HG03025 (cell line): ENCODE results near the gene POLR2E.
"Not testable (repeated sequence)": the region's sequence is repeated elsewhere in the genome, so short reads cannot be mapped to it uniquely, and the experiment has no call there.

ENCODE experiments used
- ATAC-seq: cut with Tn5 transposase; IDR thresholded peaks from one replicate; pipeline ENCODE4 v1.9.1; 2021; ENCODE audit warnings: mild to moderate bottlenecking, moderate library complexity; ENCODE audit not compliant: unreplicated experiment, low FRiP score

Gene POLR2E

DNA sequence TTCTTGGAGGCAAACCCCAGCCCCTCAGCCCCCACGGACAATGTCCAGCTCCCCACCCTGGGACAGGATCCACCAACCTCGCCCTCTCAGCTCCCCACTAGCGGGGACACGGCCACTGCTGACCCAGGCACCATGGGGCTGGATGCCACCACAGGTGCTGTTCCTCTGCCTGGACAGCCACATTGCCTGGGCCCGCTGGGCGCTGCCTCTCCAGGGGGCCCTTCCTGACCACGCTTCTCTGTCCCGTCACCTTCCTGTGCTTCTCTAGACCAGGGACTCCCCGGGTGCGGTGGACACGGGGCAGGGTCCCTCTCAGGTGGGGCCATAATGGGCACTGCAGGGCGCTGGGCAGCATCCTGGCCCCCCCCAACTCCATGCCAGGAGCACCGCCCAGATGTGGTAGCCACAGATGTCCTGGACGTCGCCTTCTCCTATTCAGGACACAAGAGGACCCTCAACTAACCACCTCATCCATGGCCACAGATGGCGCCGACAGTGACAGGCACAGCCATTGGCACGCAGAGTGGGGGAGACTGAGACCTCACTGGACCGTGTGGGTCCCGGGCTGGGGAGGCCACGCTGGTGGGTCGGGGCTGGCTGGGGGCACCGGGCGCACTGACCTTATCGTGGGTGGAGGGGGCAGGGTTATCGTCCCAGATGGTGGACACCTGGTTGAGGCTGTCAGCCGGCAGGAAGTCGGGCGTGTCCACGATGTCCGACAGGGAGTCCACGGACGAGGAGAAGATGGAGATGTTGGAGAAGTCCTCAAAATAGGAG, 32.0 kb upstream of the POLR2E start:
- no peak for ATAC-seq

DNA sequence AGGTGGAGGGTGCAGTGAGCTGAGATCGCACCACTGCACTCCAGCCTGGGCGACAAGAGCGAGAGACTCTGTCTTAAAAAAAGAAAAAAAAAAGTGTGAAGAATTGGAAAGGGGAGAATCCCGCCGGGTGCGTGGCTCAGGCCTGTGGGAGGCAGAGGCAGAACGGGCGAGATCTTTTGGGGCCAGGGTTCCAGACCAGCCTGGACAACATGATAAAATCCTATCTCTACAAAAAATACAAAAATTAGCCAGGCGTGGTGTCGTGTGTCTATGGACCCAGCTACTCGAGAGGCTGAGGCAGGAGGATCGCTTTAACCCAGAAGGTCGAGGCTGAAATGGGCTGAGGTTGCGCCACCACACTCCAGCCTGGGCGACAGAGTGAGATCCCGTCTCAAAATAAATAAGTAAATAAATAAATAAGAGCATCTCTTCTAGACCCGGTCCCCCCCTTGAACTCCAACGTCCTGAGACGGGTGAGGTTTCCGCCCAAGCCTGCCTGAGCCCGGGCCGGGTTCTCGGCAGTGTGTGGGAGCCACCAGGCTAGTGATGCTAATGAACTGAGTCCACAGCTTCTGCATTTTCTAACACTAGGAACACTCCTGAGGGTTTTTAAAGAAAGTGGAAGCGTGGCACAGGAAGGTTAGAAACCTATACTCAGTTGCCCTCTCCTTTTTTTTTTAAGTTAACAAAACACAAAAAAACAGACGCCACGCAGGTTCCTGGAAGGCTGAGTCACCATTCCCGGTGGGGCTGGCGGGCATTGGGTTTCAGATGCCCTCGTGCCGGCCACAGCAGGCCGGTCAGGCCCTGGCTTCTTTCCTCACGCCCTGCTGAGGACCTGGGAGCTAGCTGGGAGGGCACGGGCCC, 30.7 kb upstream of the POLR2E start:
- ATAC-seq: no peak

DNA sequence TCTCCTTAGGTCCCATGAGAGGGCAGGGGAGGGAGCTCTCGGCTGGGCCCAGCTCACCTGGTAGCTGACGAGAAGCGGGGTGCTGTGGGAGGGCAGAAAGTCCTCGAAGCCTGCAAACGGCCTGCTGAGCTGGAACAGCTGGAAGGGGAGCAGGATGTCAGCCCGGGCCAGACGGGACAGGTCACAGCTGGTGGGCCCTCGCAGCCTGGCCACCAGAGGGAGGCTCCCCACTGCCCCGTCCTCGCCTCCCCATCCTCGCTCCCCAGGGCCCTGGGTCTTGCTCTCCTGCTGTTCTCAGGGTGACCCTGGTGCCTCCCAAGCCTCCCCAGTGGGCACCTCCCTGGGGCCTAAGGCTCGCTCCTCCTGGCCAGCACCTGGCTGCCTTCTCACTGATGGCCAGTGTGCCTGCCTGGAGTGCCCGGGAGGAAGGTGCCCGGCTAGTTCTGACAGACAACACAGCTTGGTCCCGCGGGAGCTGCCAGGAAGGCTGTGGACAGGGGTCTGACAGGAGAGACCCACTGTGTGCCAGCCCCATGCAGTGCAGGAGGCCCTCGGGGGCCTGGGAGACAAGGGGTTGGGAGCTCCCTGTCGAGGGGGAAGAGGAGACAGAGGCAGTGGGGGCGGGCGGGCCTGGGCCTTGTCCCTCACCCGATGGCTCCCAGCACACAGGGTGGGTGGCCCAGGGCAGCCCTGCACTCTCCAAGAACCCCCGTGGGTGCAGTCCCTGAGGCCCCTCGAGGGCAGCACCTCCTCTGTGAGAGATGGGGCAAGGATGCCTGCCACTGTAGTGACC, 28.9 kb upstream of the POLR2E start:
- ATAC-seq: no peak

GRCh38 chr19:1123381-1123780, 28.2 kb upstream of the POLR2E start:
- no peak for ATAC-seq

DNA sequence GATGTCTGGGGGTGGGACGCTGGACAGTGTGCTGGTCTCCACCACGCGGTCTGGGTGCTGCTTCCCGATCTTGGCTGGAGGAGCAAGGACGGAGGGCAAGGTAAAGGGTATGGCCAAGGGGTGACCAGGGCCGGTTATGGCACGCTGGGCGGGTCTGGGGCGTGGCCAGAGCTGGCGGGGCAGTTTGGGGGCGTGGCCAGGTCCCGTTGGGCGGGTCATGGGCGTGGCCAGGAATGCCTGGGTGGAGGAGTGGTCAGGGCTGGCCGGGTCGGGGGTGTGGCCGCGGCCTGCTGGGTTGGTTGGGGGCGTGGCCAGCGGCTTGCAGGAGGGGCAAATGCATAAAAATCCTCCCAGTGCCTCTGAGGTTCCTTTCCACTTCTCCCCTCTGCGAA, 27.8 kb upstream of the POLR2E start:
- no peak for ATAC-seq

- no peak for ATAC-seq
Observed at GRCh38 chr19:1122021-1122971, 27.1 kb upstream of the POLR2E start.

DNA sequence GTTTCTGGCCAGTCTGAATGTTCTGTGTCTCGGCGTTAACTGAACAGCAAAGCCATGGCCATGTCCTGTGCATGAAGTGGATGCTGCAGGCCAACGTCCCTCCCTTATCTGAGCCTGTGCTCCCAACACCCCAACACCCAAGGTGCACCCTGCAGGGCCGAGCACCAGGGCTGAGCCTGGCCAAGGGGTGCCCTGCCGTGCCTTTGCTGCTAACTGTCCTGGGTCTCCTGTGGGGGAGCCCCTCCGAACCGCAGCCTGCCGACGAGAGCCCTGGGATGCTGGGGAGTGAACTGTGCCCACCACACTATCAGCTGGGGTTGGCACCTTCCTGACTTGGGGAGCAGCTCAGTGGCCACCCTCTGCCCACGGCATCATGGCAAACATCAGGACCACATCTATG, 26.2 kb upstream of the POLR2E start:
- no peak for ATAC-seq

GRCh38 chr19:1119475-1120217, 24.5 kb upstream of the POLR2E start:
- ATAC-seq: no peak

DNA sequence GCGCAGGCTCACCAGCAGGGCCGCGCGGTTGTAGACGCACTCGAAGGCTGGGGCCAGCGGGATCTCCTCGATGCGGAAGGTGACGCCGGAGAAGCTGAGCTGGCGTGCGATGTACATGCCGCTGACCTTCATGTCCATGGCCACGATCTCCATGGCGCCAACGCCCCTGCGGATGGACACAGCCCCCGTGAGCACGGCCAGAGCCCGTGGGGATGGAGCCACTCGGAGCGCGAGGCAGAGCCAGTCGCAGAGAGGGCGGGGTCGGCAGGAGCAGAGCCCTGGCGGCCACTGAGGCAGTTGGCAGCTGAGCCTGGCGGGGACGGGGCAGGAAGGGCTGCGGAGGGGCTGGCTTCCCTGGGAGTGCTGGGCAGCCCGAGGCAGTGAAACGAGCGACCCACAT, 23.8 kb upstream of the POLR2E start:
- ATAC-seq: no peak

DNA sequence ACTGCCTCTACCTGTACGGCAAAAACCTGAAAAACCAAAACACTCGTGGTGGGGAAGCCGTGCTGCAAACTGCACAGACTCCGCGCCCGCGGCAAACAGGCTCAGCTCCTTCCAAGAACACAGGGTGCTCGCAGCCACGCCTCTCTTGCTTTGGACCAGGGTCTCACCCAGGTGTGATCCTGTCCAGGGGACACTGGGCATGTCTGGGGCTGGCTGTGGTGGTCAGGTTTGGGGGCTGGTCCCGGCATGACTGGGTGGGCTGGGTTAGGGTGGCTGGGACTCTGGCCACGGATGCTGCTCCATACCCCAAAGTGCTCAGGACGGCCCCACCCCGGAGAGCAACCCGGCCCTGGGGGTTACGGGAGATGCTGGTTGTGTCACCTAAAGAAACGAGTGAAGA, 22.5 kb upstream of the POLR2E start:
- no peak for ATAC-seq

DNA sequence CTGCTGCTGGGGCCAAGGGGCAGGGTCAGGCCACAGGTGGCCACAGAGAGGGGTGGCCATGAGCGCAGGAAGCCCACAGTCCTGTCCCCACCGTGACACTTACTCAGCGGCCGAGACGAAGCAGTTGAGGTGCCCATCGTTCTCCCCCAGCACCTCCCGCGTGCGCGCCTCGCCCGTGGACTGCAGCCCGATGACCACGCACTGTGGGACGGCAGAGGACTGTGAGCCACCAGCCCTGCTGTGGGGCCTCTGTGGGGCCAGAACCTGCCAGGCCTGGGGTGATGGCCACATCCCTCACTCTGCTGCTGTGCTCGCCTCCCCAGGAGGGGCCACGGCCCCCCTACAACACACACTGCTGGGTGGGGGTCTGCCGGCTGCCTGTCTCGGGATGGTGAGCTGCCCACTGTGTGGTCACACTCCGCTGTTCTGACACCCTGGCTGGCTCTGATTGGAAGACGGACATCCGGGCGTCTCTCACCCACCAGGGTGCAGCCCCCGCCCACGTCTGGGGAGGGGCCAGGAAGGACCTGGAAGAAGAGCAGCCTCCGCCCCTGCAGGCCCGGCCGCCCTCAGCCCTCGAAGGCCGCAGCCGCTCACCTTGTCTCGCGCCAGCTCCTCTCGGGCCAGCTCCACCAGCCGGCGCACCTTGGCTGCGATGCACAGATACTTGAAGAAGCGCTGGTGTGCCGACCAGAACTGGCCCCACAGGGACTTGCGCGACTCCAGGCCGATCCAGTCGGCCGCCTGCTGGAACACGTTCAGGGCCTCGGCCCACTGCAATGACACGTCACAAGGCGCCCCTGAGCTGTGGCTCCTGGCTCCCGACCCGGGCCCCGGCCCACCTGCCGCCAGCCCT, 21.8 kb upstream of the POLR2E start:
- no peak for ATAC-seq

DNA sequence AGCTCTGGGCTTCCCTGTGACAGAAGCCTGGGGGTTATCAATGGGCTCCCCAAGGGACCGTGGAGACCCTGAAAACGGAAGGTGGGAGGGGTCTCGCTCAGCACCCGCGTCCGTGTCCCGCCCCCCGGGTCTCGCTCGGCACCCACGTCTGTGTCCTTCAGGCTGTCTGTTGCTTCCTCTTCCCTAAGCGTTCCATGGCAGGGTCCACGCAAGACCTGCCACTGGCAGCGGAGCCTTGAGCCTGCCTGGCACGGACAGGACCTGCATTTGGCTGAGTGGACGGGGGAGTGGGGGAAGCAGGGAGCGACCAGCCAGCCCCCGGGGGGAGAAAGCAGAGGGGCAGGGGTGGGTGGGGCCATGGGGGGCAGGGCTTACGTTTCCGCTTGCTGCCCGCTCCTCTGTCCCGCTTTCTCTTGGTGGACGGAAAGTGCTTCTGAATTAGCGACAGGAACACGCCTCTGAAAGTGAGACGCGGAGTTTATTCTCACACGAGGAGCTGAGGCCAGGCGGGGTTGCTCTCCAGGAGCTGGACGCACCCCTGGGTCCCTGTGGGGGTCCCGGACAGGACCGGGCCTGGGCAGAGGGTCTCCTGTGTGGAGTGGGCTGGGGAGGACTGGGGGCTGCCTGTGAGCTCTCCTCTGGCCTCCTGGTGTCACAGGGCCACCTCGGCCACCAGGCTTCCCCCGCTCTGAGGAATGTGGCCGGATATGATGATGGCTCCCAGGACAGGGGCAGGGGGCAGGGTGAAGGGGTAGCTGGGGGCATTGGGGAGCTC, 20.7 kb upstream of the POLR2E start:
- no peak for ATAC-seq

DNA sequence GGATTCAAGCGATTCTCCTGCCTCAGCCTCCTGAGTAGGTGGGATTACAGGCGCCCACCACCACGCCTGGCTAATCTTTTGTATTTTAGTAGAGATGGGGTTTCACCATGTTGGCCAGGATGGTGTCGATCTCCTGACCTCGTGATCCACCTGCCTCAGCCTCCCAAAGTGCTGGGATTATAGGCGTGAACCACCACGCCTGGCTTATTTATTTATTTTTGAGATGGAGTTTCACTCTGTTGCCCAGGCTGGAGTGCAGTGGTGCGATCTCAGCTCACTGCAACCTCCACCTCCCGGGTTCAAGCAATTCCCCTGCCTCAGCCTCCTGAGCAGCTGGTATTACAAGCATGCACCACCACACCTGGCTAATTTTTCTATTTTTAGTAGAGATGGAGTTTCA, 19.6 kb upstream of the POLR2E start:
- ATAC-seq: not testable (repeated sequence)

DNA sequence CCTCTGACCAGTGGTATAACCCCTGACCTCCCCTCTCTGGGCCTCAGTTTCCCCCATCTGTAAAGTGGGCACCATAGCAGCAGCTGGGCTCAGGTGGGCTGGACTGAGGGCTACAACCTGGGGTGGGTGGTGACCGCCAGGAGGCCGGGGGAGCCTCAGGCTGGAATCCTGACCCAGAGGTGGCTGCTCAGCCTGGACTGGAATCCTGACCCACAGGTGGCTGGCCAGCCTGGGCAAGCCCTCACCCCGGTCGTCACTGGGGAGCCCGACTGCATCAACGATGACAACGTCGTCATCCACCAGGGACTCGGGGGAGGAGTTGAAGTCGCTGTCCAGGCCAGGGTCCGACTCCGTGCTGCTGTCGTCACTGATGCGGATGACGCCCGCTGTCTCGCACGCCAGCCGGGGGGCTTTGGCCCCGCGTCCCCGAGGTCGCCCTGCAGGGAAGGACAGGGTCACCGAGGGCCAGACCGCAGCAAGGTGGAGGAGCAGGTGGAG, 18.9 kb upstream of the POLR2E start:
- ATAC-seq: no peak

DNA sequence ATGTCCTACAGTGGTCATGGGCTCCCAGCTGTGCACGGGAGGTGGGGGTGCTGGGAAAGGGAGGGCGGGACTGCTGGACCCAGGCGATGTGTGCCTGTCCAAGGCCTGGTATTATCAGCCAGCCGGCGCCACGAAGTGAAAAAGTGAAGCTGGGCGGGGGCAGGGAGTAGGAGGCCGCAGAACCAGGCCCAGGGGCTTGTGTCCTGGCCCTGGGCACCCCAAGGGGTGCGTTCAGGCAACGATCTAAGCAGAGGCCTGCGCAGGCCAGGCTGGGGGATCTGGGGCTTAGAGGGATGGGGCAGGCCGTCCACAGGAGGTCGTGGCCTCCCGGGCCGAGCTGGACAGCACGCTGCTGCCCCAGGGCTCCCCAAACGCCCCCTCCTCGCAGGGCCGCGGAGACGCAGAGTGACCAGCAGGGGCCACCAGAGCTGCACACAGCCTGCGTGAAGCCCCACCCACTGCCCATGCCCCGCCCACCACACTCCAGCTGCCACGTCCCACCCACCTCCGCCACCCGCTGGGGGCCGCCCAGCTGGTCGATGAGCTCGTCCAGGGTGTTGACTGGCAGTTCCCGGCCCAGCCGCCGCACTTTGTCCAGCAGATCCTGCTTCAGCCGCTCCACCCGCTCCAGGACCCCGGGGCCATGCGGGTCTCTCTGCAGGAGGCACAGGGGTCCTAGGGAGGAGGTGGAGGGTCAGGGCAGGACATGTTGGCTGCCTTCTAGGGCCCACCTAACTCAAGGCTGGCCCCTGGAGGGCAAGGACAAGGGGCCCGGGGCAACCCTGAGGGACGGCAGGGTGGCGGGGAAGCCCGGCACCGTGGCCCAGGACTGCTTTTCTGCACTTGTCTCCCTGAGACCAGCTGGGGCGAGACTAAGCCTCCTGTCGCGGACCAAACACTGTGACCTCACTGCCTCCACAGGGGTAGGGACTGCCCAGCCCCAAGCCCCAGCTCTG, 18.1 kb upstream of the POLR2E start:
- ATAC-seq: no peak

- no peak for ATAC-seq
Observed at GRCh38 chr19:1112268-1113029, 17.3 kb upstream of the POLR2E start.
